ENCODE results near the gene AURKA.
"Not testable (repeated sequence)": the region's sequence is repeated elsewhere in the genome, so short reads cannot be mapped to it uniquely, and the experiment has no call there.

The AURKA gene

DNA sequence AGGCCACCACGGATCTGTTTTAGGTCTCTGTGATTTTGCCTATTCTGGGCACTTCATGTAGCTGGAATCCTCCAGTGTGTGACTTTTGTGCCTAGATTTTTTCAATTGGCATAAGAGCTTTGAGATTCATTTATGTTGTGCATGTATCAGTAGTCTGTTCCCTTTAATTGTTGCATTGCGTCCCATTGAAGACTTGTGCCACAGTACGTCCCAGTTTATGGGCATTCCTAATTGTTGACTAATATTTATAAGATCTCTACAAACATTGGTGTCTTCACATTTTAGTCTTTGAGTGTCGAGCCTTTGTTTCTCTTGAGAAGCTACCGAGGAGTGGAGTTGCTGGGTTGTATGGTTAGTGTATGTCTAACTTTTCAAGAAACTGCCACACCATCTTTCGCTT, 33.9 kb downstream of the AURKA start:
- no peak for DNase-seq

DNA sequence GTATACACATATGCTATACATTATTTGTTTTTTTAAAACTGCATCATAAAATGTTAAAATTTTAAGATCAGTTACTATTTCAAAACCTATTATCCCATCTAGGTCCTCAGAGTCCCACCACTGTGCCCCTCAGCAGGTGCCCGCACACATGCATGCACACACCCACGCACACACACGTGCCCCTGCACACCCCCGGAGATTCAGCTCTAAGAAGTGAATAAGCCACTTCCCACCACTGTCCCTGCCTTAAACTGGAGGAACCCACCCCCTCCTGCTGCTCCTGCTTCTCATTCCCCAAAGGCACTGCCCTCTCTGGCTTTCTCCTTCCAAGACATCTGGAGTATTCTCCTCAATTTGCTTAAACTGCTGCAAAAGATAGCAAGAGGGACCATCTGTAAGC, 38.7 kb downstream of the AURKA start:
- peak; percentile 36 to 42 for DNase-seq

DNA sequence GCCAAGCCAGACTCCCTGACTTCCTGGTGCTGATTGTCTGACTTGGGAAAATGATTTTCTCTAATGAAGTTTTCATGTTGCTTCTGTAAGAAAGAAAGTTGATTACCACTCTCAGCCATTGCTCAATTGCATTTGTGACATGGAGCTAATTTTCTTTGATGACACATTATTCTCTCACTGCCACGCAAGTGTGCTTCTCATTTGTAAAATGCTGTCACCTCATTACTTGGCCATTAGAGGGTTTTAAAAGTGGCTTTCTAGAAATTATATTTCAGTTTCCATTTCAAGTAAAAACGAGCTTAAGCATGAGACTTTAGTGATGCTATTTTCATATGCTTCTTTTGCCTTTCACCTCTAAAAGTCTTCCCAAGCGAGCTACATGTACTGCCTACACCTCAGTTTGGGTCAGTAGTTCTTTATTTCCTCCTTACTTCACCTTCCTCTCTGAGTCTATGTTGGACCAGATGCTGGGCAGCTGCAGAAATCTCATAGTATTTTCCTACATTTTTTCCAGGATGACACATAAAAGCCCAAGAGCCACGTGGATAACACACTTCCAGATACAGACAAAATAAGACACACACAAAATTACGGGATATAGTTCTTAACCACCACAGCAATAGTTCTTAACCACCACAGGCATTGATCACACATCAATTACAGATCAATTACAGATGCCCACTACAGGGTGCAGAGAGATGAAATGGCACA, 39.5 kb downstream of the AURKA start:
- DNase-seq = no peak

DNA sequence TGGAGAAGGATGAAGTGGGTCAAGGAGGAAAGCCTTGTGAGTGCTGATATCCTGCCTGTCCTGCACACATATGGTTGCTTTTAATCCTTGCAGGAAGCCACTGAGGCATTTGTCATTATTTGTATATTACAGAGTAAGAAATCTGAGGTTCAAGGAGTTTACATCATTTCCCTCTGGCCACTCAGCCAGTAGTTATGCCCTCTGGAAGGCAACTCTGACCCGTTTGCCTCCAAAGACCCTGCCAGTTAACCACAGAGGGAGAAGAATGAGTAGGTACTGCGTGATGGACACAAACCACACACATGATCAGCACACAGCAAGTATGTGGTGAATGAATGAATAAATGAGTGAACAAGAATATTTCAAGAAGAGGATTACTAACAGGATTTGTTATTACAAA, 41.2 kb downstream of the AURKA start:
- no peak for DNase-seq

DNA sequence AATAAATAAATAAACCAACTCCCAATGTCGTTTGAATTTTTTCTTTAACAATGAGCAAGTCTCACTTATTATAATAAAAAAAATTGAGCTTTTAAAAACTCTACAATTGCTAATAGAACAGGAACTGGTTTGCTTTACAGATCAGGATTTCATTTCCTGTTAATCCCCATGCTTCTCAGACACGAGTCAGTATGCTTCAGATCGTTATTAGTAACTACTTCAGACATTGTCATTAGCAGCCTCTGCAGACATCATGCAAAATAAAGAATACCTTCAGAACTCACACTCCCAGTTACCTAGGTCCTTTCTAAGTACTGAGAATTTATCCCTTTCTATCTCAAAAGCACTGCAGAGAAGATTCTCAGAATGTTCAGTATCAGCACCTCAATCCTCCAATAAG, 43.3 kb downstream of the AURKA start:
- DNase-seq = no peak

DNA sequence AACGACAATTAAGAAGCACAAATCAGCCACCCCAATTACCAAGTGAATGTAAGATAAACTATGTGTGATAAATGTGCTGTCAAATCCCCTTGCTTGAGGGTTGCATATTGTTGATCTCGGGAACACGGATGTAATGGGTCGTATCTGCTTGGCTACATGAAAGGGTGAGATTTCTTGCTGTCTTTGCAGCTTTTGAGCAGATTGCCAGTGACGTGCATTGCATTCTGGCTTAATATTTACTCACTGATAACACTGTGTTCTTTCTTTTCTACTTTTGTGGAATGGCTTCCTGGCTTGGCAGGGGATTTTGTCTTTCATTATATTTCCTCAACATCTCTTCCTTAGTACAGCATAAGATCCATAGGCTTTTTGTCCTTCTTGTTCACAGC, 43.7 kb downstream of the AURKA start:
- no peak for DNase-seq

DNA sequence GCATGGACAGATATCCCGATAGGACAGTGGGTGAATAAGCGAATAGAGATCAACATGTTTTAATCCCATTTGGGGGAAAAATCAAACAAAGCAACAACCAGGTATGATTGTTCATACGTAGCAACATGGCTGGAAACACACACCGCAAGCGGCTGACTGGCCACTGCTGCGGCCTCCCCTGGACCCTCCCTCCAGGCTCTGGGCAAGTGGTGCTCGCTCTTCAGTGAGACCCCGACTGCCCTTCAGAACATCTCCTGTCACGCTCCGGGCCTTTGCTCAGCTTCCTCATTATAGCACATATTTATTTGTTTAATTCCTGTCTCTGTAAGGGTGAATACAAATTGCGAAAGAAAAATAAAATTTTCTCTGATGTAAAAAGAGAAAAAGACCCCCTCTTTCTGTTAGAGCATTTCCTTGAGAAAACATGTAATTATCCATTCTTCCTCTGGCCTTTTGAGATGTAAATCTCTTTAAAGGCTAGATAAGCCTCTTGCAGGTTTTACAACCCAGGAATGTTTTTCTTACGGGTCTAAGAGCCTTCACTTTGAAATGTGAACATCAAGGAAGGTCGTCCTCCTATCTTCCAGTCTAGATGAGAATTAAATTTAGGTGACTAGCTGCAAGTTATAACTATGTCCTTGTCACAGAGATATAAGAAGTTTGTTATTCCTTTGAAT, 44.2 kb downstream of the AURKA start:
- DNase-seq = no peak

DNA sequence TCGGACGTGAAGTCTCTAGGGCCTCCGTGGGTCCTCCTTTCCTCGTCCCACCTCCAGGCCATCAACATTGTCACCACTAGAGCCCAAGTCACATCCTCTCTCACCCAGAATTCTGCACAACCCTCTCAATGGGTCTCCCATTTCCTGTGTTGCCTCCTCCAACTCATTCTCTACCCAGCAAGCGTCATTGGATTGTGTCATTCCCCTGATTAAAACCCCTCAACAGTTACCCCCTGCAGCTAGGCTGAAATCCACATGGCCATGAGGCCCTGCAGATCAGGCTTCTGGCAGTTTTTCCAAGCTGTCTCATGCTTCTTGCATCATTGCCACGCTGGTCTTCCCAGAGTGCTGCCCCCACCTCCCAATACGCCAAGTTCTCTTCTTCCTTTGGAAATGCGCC, 46.1 kb downstream of the AURKA start:
- no peak for DNase-seq

DNA sequence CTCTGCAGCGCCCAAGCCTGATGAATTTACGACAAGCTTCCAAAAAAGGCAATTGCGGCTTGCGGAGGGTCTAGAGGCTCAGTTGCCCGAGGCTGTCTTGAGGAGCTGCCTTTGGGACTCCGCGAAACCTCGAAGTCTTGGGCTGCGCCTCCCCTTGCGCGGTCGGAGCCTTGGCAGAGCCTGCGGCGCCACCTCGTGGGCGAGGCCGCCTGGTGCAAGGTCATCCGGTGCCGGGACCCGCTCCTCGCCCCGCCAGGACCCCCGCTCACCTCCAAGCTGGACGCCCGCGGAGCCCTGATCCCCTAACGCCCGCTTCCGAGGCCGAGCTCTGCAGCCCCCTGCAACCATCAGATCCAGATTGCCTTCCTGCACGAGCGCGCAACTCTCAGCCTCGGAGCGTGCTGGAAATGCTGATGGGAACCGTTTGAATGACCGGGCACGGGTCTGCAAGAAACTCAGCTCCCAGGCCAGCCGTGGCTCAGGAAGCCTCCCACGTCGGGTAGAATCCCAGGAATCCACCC, 48.1 kb downstream of the AURKA start:
- DNase-seq = peak; percentile 22 to 45

DNA sequence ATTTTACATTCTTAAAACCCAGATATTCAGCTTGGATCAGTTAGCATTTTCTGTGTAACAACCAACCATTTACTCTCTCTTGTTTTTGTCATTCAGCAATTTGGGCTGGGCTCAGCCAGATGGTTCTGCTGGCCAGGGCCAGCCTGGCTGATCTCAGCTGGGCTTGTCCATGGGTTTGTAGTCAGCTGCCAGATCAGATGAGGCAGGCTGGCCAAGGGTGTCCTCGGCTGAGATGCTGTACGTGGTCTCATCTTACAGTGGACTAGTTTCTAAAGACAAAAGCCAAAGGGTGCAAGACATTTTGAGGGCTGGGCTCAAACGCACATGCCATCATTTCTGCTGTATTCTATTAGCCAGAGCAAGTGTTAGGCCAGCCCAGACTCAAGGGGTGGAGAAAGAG, 49.2 kb downstream of the AURKA start:
- DNase-seq = no peak

DNA sequence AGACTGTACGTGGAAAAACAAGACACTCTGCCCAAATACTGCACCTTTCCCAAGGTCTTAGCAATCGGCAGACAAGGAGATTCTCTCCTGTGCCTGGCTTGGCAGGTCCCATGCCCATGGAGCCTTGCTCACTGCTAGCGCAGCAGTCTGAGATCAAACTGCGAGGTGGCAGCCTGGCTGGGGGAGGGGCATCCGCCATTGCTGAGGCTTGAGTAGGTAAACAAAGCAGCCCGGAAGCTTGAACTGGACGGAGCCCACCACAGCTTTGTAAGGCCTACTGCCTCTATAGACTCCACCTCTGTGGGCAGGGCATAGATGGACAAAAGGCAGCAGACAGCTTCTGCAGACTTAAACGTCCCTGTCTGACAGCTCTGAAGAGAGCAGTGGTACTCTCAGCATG, 55.3 kb downstream of the AURKA start:
- not testable (repeated sequence) for DNase-seq

DNA sequence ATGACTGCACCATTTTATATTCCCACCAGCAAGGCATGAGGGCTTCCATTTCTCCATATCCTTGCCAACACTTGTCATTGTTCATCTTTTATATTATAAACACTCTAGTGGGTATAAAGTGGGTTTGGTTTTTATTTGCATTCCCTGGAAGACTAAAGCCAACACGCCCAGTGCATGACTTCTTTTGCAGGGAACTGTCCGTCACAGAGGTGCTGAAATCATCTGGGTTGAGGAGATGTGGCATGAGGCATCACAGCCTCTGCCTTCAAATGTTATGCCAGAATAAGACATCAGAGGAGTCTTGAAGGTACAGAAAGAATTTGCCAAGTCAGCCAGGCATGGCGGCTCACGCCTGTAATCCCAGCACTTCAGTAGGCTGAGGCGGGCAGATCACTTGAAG, 63.2 kb downstream of the AURKA start:
- DNase-seq = peak; percentile 1 to 19

DNA sequence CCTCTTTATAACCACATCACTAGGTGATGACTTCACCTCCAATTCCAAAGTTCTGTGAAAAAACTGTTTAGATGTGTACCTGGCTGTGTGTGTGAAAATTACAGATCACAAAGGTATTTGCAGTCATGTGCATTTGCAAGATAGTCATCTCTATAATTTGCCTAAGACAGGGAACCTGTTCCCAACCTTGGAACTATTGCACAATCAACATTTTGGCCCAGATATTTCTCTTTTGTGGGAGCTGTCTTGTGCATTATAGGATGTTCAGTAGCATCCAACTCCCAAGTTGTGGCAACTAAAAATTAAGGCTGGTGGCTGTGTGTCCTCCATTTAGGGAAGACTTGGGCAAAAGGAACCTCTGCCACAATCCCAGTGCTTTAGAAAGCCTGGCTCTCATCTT, 67.2 kb downstream of the AURKA start:
- no peak for DNase-seq

DNA sequence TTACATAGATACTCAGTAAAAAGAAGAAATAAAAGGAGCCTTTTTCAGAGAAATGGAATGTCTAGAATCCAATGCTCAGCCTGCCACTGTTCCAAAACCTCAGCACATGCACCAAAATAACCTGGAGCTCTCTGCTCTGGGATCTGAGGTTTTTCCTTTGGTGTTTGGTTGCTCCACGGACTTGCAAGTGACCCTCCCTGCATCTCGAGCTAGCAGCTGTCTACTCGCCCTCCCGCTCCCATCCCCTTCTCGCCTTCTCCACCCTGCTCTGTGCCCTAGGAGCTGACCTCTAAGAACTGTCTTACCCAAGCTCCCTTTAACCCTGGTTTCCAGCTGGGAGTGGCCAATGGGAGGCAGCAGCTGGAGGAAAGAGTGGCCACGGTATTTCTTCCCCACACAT, 68.4 kb downstream of the AURKA start:
- no peak for DNase-seq

DNA sequence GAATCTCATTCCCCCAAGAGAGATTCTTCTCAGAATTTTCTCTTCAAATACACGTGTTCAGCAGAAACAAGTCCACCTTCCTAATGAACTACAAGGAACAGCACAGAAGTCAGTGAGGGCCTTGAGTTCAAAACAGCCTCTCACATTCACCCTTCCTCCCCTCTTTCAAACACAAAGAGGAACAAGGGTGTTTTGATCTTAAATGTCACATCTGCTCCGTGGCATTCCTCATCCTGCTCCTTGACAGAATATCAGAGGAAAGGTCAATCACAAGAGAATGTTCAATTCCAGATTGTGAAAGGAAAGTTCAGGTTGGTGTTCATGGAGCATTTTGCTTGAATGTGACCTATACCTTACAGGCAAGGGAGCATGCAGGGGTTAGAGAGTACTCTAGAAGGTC, 68.8 kb downstream of the AURKA start:
- DNase-seq = no peak

DNA sequence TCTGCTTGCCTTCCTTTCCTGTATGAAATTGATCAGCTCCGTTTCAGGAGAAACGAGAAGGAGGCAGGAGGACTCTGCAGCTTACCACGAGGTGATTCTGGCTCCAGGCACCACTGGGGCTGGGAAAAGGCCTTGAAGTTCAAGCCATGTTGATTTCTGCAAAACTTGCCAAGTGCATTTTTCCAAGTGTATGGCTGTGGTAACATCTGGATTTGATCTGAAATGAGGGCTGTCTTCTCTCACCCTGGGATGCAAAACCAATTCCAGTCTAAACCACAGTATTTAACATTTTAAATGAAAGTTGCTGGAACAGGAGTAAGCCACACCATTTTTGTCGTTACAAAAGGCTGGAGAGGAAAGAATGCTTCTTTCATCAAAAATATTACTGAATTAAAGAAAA, 69.3 kb downstream of the AURKA start:
- DNase-seq = no peak

Measured in Kasumi-1 (cell line).